Inferior parietal cortex (tissue), 1 donor: Measurements from ENCODE around the gene NR5A2.

ENCODE experiments used
- DNase-seq: peaks from one replicate; pipeline ENCODE4 v3.0.0-alpha.2; 2016; ENCODE audit errors: extremely low spot score

Gene NR5A2

GRCh38 chr1:200205216-200205995, 177.9 kb downstream of the NR5A2 start:
- no peak for DNase-seq

GRCh38 chr1:200206340-200206739, 178.8 kb downstream of the NR5A2 start:
- no peak for DNase-seq

- DNase-seq, result no peak
Observed at GRCh38 chr1:200206761-200207160, 179.3 kb downstream of the NR5A2 start.

GRCh38 chr1:200207711-200208126, 180.2 kb downstream of the NR5A2 start:
- no peak for DNase-seq

- no peak for DNase-seq
Observed at GRCh38 chr1:200211157-200211556, 183.6 kb downstream of the NR5A2 start.

GRCh38 chr1:200213392-200213791, 185.9 kb downstream of the NR5A2 start:
- no peak for DNase-seq

GRCh38 chr1:200213921-200214320, 186.4 kb downstream of the NR5A2 start:
- DNase-seq, result no peak

- no peak for DNase-seq
Observed at GRCh38 chr1:200215350-200215749, 187.8 kb downstream of the NR5A2 start.

GRCh38 chr1:200217703-200218102, 190.2 kb downstream of the NR5A2 start:
- DNase-seq, result no peak

- no peak for DNase-seq
Observed at GRCh38 chr1:200221614-200222282, 194.2 kb downstream of the NR5A2 start.

GRCh38 chr1:200223207-200223606, 195.7 kb downstream of the NR5A2 start:
- DNase-seq, result no peak

GRCh38 chr1:200223613-200224012, 196.1 kb downstream of the NR5A2 start:
- DNase-seq, result no peak

GRCh38 chr1:200224315-200224714, 196.8 kb downstream of the NR5A2 start:
- no peak for DNase-seq

- DNase-seq, result peak; percentile 22
Observed at GRCh38 chr1:200226268-200226968, 198.9 kb downstream of the NR5A2 start.

GRCh38 chr1:200226969-200227303, 199.4 kb downstream of the NR5A2 start:
- DNase-seq, result no peak
